BLaER1 treated with 17β-estradiol and CSF1 and Interleukin-3, amounts not matched to agents 10 nM and 100 nM (cell line): Measurements from ENCODE around the gene SNN.

Experiments used
- H3K27ac ChIP-seq, 11 experiments: shearing (Covaris generic); formaldehyde crosslinking; 2 replicates each; pipeline ENCODE4 v1.8.1; 2022
- H3K27me3 ChIP-seq, 11 experiments: shearing (Covaris generic); formaldehyde crosslinking; 2 replicates each; pipeline ENCODE4 v1.8.1; 2022
- H3K36me3 ChIP-seq, 11 experiments: shearing (Covaris generic); formaldehyde crosslinking; 2 replicates each; pipeline ENCODE4 v1.8.1; 2022
- H3K4me1 ChIP-seq, 10 experiments: shearing (Covaris generic); formaldehyde crosslinking; 2 replicates each; pipeline ENCODE4 v1.8.1; 2022
- H3K4me2 ChIP-seq, 11 experiments: shearing (Covaris generic); formaldehyde crosslinking; 2 replicates each; pipeline ENCODE4 v1.8.1; 2022
- H3K4me3 ChIP-seq, 10 experiments: shearing (Covaris generic); formaldehyde crosslinking; 2 replicates each; pipeline ENCODE4 v1.8.1; 2022
- H3K9ac ChIP-seq, 11 experiments: shearing (Covaris generic); formaldehyde crosslinking; 2 replicates each; pipeline ENCODE4 v1.8.1; 2022
- H3K9me3 ChIP-seq, 11 experiments: shearing (Covaris generic); formaldehyde crosslinking; replicated peaks in 1 of 11; 2 replicates each; pipeline ENCODE4 v1.8.1; 2022
- H4K20me1 ChIP-seq, 11 experiments: shearing (Covaris generic); formaldehyde crosslinking; 2 replicates each; pipeline ENCODE4 v1.8.1; 2022
- Cebpa-rat ChIP-seq, 11 experiments: shearing (Covaris generic); IDR thresholded peaks; 2 replicates each; pipeline ENCODE4 v1.8.1; 2022

SNN gene

GRCh38 chr16:11669380-11670146 is 1.3 kb downstream of the SNN start:
- Histone ChIP-seq H3K4me3 (peak overlapping the region; percentile 83 to 94 (median 91)), H3K9ac (peak overlapping the region; percentile 86 to 94 (median 91)), H3K27ac (peak overlapping the region; percentile 65 to 91 (median 85)), H3K4me1 (peaks cover 82 to 92% (median 92%) of the 10 kb centered on the region in 10 experiments), H4K20me1 (peaks cover 45 to 60% (median 57%) of the 10 kb centered on the region in 11 experiments), H3K4me2 (peak overlapping the region; percentile 90 to 99 (median 96)), H3K36me3 (peaks cover 0 to 14% (median 0%) of the 10 kb centered on the region in 11 experiments; a peak in 8 of 22 replicates), H3K27me3 (no peaks in the 10 kb centered on the region), H3K9me3 (no peaks in the 10 kb centered on the region)
- TF ChIP-seq Cebpa-rat (IDR thresholded peaks at IDR 0.05), result no peak

- Histone ChIP-seq H4K20me1 (peaks cover 54 to 69% (median 66%) of the 10 kb centered on the region in 11 experiments), H3K4me1 (peaks cover 82 to 92% (median 92%) of the 10 kb centered on the region in 10 experiments), H3K27ac (peak overlapping the region; percentile 30 to 91 (median 85); a peak in 21 of 22 replicates), H3K36me3 (peaks cover 0 to 22% (median 2%) of the 10 kb centered on the region in 11 experiments; a peak in 13 of 22 replicates), H3K4me2 (peak overlapping the region; percentile 90 to 99 (median 96)), H3K27me3 (no peaks in the 10 kb centered on the region), H3K9ac (peak overlapping the region; percentile 86 to 94 (median 91); a peak in 21 of 22 replicates), H3K9me3 (no peaks in the 10 kb centered on the region), H3K4me3 (peak overlapping the region; percentile 83 to 94 (median 91))
- TF ChIP-seq Cebpa-rat (IDR thresholded peaks at IDR 0.05), result no peak
Observed at GRCh38 chr16:11670171-11671131, 2.2 kb downstream of the SNN start.

- no peaks in the 10 kb centered on the region for H3K27me3 ChIP-seq
- H3K36me3 ChIP-seq, result peaks cover 5 to 30% (median 10%) of the 10 kb centered on the region in 11 experiments; a peak in 21 of 22 replicates
- peak overlapping the region in 8 of 11 experiments; percentile 77 to 91 (median 85); a peak in 12 of 22 replicates for H3K27ac ChIP-seq
- H3K4me3 ChIP-seq, result peak overlapping the region in 8 of 10 experiments; percentile 83 to 93 (median 91); a peak in 11 of 20 replicates
- no peak for TF ChIP-seq Cebpa-rat (IDR thresholded peaks at IDR 0.05)
- peaks cover 62 to 77% (median 74%) of the 10 kb centered on the region in 11 experiments for H4K20me1 ChIP-seq
- no peaks in the 10 kb centered on the region for H3K9me3 ChIP-seq
- peaks cover 82 to 92% (median 92%) of the 10 kb centered on the region in 10 experiments for H3K4me1 ChIP-seq
- peak overlapping the region in 10 of 11 experiments; percentile 86 to 94 (median 91); a peak in 16 of 22 replicates for H3K9ac ChIP-seq
- H3K4me2 ChIP-seq, result peak overlapping the region; percentile 90 to 99 (median 96)
Observed at GRCh38 chr16:11671271-11671670, 3.0 kb downstream of the SNN start.

GRCh38 chr16:11671676-11672075 is 3.4 kb downstream of the SNN start:
- Histone ChIP-seq H4K20me1 (peaks cover 66 to 81% (median 79%) of the 10 kb centered on the region in 11 experiments), H3K27me3 (no peaks in the 10 kb centered on the region), H3K9me3 (no peaks in the 10 kb centered on the region), H3K4me2 (peak overlapping the region; percentile 90 to 99 (median 96)), H3K9ac (peak overlapping the region in 10 of 11 experiments; percentile 86 to 94 (median 91); a peak in 18 of 22 replicates), H3K27ac (peak overlapping the region in 8 of 11 experiments; percentile 77 to 91 (median 85); a peak in 17 of 22 replicates), H3K4me3 (peak overlapping the region in 9 of 10 experiments; percentile 20 to 93 (median 49); a peak in 11 of 20 replicates), H3K36me3 (peaks cover 9 to 34% (median 14%) of the 10 kb centered on the region in 11 experiments; a peak in 21 of 22 replicates), H3K4me1 (peaks cover 82 to 92% (median 92%) of the 10 kb centered on the region in 10 experiments)
- no peak for TF ChIP-seq Cebpa-rat (IDR thresholded peaks at IDR 0.05)

- H3K27me3 ChIP-seq, result no peaks in the 10 kb centered on the region
- H3K9ac ChIP-seq, result peak overlapping the region; percentile 68 to 94 (median 91); a peak in 21 of 22 replicates
- H3K4me1 ChIP-seq, result peaks cover 82 to 92% (median 92%) of the 10 kb centered on the region in 10 experiments
- H3K36me3 ChIP-seq, result peaks cover 14 to 42% (median 21%) of the 10 kb centered on the region in 11 experiments; a peak in 21 of 22 replicates
- peak overlapping the region in 10 of 11 experiments; percentile 59 to 91 (median 84); a peak in 20 of 22 replicates for H3K27ac ChIP-seq
- peak overlapping the region; percentile 20 to 93 (median 48); a peak in 19 of 20 replicates for H3K4me3 ChIP-seq
- peak overlapping the region; percentile 90 to 99 (median 96) for H3K4me2 ChIP-seq
- peaks cover 74 to 89% (median 86%) of the 10 kb centered on the region in 11 experiments for H4K20me1 ChIP-seq
- H3K9me3 ChIP-seq, result no peaks in the 10 kb centered on the region
- TF ChIP-seq Cebpa-rat (IDR thresholded peaks at IDR 0.05), result no peak
Observed at GRCh38 chr16:11672206-11673090, 4.2 kb downstream of the SNN start.

GRCh38 chr16:11673091-11674000 is 5.1 kb downstream of the SNN start:
- H3K27ac ChIP-seq, result peak overlapping the region in 9 of 11 experiments; percentile 75 to 91 (median 85); a peak in 18 of 22 replicates
- peak overlapping the region; percentile 90 to 99 (median 96) for H3K4me2 ChIP-seq
- H3K9me3 ChIP-seq, result no peaks in the 10 kb centered on the region
- peak overlapping the region in 10 of 11 experiments; percentile 68 to 94 (median 90); a peak in 13 of 22 replicates for H3K9ac ChIP-seq
- peaks cover 23 to 51% (median 30%) of the 10 kb centered on the region in 11 experiments; a peak in 21 of 22 replicates for H3K36me3 ChIP-seq
- H3K4me3 ChIP-seq, result peak overlapping the region in 9 of 10 experiments; percentile 4 to 93 (median 49); a peak in 12 of 20 replicates
- peaks cover 85 to 96% (median 95%) of the 10 kb centered on the region in 10 experiments for H3K4me1 ChIP-seq
- H3K27me3 ChIP-seq, result no peaks in the 10 kb centered on the region
- no peak for TF ChIP-seq Cebpa-rat (IDR thresholded peaks at IDR 0.05)
- peaks cover 83 to 98% (median 95%) of the 10 kb centered on the region in 11 experiments for H4K20me1 ChIP-seq
